Stomach (tissue), 9 donors: ENCODE data around the gene UBE2O. TPM values are rescaled to one million over a fixed set of nuclear protein-coding genes. Genes with fewer than 3 reads are reported as not detected.

ENCODE experiments used
- DNase-seq, 2 donors: peaks; one replicate each; pipeline versions ENCODE4 v3.0.0 to v3.0.0-alpha.2; 2013 to 2019
- H3K27ac ChIP-seq, 5 donors: fragments of 200-600 bp in 4 of 5; sonication (generic) in 4 of 5; one replicate each; pipeline ENCODE4 v1.5.1; 2013 to 2019; ENCODE audit warnings: mild to moderate bottlenecking in 1 of 5, moderate library complexity in 1 of 5
- H3K27me3 ChIP-seq, 3 donors: fragments of 200-600 bp; sonication (generic); one replicate each; pipeline ENCODE4 v1.5.1; 2017 to 2019; ENCODE audit warnings: mixed run types in 1 of 3
- H3K36me3 ChIP-seq, 4 donors: fragments of 200-600 bp; sonication (generic); 1 replicate in 3 of 4; 2 replicates in 1 of 4; pipeline ENCODE4 v1.5.1; 2016 to 2019
- H3K4me1 ChIP-seq, 4 donors: fragments of 200-600 bp; sonication (generic); one replicate each; pipeline ENCODE4 v1.5.1; 2016 to 2019
- H3K4me3 ChIP-seq, 4 donors: fragments of 200-600 bp; sonication (generic) in 3 of 4; one replicate each; pipeline ENCODE4 v1.5.1; 2016 to 2019; ENCODE audit warnings: mild to moderate bottlenecking in 1 of 4
- H3K9me3 ChIP-seq, 4 donors: fragments of 200-600 bp; sonication (generic); one replicate each; pipeline ENCODE4 v1.5.1; 2016 to 2019
- CTCF ChIP-seq, 7 experiments: fragments of 450-650 bp in 4 of 7; fragments of 200-600 bp in 3 of 7; sonication (generic) in 3 of 7; IDR thresholded peaks; one replicate each; pipeline ENCODE4 v1.5.1; 2016 to 2019; ENCODE audit warnings: antibody characterized with exemption in 7 of 7, control low read depth in 2 of 7, mild to moderate bottlenecking in 1 of 7
- EP300 ChIP-seq: sonication (generic); formaldehyde crosslinking; IDR thresholded peaks from one replicate; pipeline ENCODE4 v1.6.1; 2017; ENCODE audit warnings: antibody characterized with exemption
- POLR2A ChIP-seq, 4 donors: fragments of 450-650 bp; IDR thresholded peaks; one replicate each; pipeline ENCODE4 v1.6.1; 2016; ENCODE audit warnings: antibody characterized with exemption in 4 of 4, control low read depth in 2 of 4, mild to moderate bottlenecking in 1 of 4, moderate library complexity in 1 of 4
- POLR2AphosphoS5 ChIP-seq, 3 donors: sonication (generic); formaldehyde crosslinking; IDR thresholded peaks; one replicate each; pipeline ENCODE4 v1.6.1; 2016; ENCODE audit warnings: antibody characterized with exemption in 3 of 3
- WGBS, 5 donors: extraction: QIAGEN DNeasy Blood & Tissue Kit in 3 of 5; methylation state at CpG; one replicate each; pipeline versions ENCODE4 v1.1.5 to v1.1.7; 2013 to 2018; 5-methylcytosine and 5-hydroxymethylcytosine counted together
- intact Hi-C: fragments of 100-400 bp; cut with DNase I; formaldehyde crosslinking; loops from one replicate; pipeline ENCODE4 v1.15.1; 2023; ENCODE audit warnings: low total_unique reads
- polyA plus RNA-seq, 3 donors: library from polyadenylated mRNA; stranded (reverse); fragments of 200-250 nt; gene quantifications; one replicate each; pipeline ENCODE4 v1.2.3, GENCODE V29; 2013
- total RNA-seq, 5 donors: library from RNA; depleted of rRNA; stranded (reverse); fragments of >200 nt; gene quantifications; one replicate each; pipeline versions ENCODE4 v1.1.0 to v1.2.3, GENCODE V29; 2014 to 2016
- donor health status: healthy with polysubstance abuse.
- donor health status: Bipolar disorder and iron deficiency.
- donor health status: healthy.

UBE2O gene
- total and polyA plus RNA-seq, 8 donors, result 4.6 to 32.7 (median 11.9) TPM

GRCh38 chr17:76359375-76359774 lies 93.6 kb downstream of the UBE2O start:
- Histone ChIP-seq H3K4me1 (peaks cover 0 to 12% (median 11%) of the 10 kb centered on the region in 4 donors), H3K36me3 (no peaks in the 10 kb centered on the region), H3K4me3 (no peak overlapping the region), H3K9me3 (no peaks in the 10 kb centered on the region), H3K27me3 (peaks cover 0 to 6% (median 0%) of the 10 kb centered on the region in 3 donors), H3K27ac (no peak overlapping the region)
- DNase-seq, result no peak
- 84 to 90% (median 87%) methylated on average over 6 of the region's 6 CpGs for WGBS, 5 donors
- TF ChIP-seq POLR2AphosphoS5 (IDR thresholded peaks at IDR 0.05), result no peak
- no peak for TF ChIP-seq CTCF (IDR thresholded peaks at IDR 0.05)
- no peak for TF ChIP-seq EP300
- TF ChIP-seq POLR2A (IDR thresholded peaks at IDR 0.05), result no peak
- intact Hi-C loops, result no loop called here

GRCh38 chr17:76357597-76358158 lies 95.3 kb downstream of the UBE2O start:
- Histone ChIP-seq H3K4me3 (no peak overlapping the region), H3K9me3 (no peaks in the 10 kb centered on the region), H3K27ac (no peak overlapping the region), H3K4me1 (peaks cover 3 to 24% (median 18%) of the 10 kb centered on the region in 4 donors), H3K36me3 (no peaks in the 10 kb centered on the region), H3K27me3 (peaks cover 0 to 6% (median 0%) of the 10 kb centered on the region in 3 donors)
- no peak for TF ChIP-seq EP300
- TF ChIP-seq CTCF (IDR thresholded peaks at IDR 0.05), result no peak
- no peak for TF ChIP-seq POLR2A (IDR thresholded peaks at IDR 0.05)
- TF ChIP-seq POLR2AphosphoS5 (IDR thresholded peaks at IDR 0.05), result no peak
- 77 to 86% (median 83%) methylated on average over 3 to 6 of the region's 6 CpGs for WGBS, 5 donors
- intact Hi-C loops, result no loop called here
- DNase-seq, result no peak

GRCh38 chr17:76356803-76357456 lies 96.0 kb downstream of the UBE2O start:
- Histone ChIP-seq H3K27ac (peak overlapping the region in 2 of 5 donors; percentile 7 to 19), H3K9me3 (no peaks in the 10 kb centered on the region), H3K4me3 (no peak overlapping the region), H3K4me1 (peaks cover 8 to 26% (median 25%) of the 10 kb centered on the region in 4 donors), H3K27me3 (no peaks in the 10 kb centered on the region), H3K36me3 (no peaks in the 10 kb centered on the region)
- 37 to 61% (median 52%) methylated on average over 12 of the region's 12 CpGs for WGBS, 5 donors
- no peak for TF ChIP-seq POLR2AphosphoS5 (IDR thresholded peaks at IDR 0.05)
- TF ChIP-seq EP300, result no peak
- TF ChIP-seq POLR2A (IDR thresholded peaks at IDR 0.05), result no peak
- no peak for TF ChIP-seq CTCF (IDR thresholded peaks at IDR 0.05)
- intact Hi-C loops, result no loop called here
- DNase-seq, result peak in 1 of 2 donors; percentile 44

- Histone ChIP-seq H3K4me1 (peaks cover 11 to 34% (median 28%) of the 10 kb centered on the region in 4 donors), H3K27me3 (no peaks in the 10 kb centered on the region), H3K36me3 (no peaks in the 10 kb centered on the region), H3K9me3 (no peaks in the 10 kb centered on the region), H3K4me3 (peak overlapping the region in 3 of 4 donors; percentile 75 to 99 (median 81)), H3K27ac (no peak overlapping the region)
- 45 to 57% (median 53%) methylated on average over 13 of the region's 13 CpGs for WGBS, 5 donors
- intact Hi-C loops, result no loop called here
- no peak for DNase-seq
- TF ChIP-seq CTCF (IDR thresholded peaks at IDR 0.05) (no peak), EP300 (no peak), POLR2AphosphoS5 (IDR thresholded peaks at IDR 0.05) (no peak)
Observed at GRCh38 chr17:76354747-76355310, 98.1 kb downstream of the UBE2O start.
